ENCODE data around the gene ACAD10.
"Not testable (repeated sequence)": the region's sequence is repeated elsewhere in the genome, so short reads cannot be mapped to it uniquely, and the experiment has no call there.

ACAD10 gene

GRCh38 chr12:111685811-111686573 lies at the start of gene ACAD10, which contains the start of gene BRAP:
Gene ACAD10, plus strand, starts transcription at chr12:111686053. Its CDS starts 6,657 bp downstream, at chr12:111692710.
Gene BRAP, minus strand, starts transcription at chr12:111685956. Its CDS starts 164 bp downstream, at chr12:111685792.
- DNase-seq (ENCODE audit: low read depth in 2 of 2): peak; percentile 82 to 87

GRCh38 chr12:111636209-111636945 lies 49.5 kb upstream of the ACAD10 start:
- DNase-seq (ENCODE audit: low read depth in 2 of 2): no peak

GRCh38 chr12:111638556-111638955 lies 47.3 kb upstream of the ACAD10 start:
- DNase-seq (ENCODE audit: low read depth in 2 of 2): no peak

GRCh38 chr12:111640506-111640905 lies 45.3 kb upstream of the ACAD10 start:
- DNase-seq (ENCODE audit: low read depth in 2 of 2): no peak

- no peak for DNase-seq (ENCODE audit: low read depth in 2 of 2)
Observed at GRCh38 chr12:111642681-111643426, 43.0 kb upstream of the ACAD10 start.

GRCh38 chr12:111643427-111643826 lies 42.4 kb upstream of the ACAD10 start:
- DNase-seq (ENCODE audit: low read depth in 2 of 2): no peak

- DNase-seq (ENCODE audit: low read depth in 2 of 2): no peak
Observed at GRCh38 chr12:111645433-111645832, 40.4 kb upstream of the ACAD10 start.

- DNase-seq (ENCODE audit: low read depth in 2 of 2): no peak
Observed at GRCh38 chr12:111650912-111651311, 34.9 kb upstream of the ACAD10 start.

- not testable (repeated sequence) for DNase-seq (ENCODE audit: low read depth in 2 of 2)
Observed at GRCh38 chr12:111652530-111652929, 33.3 kb upstream of the ACAD10 start.

GRCh38 chr12:111653596-111653995 lies 32.3 kb upstream of the ACAD10 start:
- no peak for DNase-seq (ENCODE audit: low read depth in 2 of 2)

GRCh38 chr12:111655356-111655755 lies 30.5 kb upstream of the ACAD10 start:
- DNase-seq (ENCODE audit: low read depth in 2 of 2): no peak

GRCh38 chr12:111656016-111656415 lies 29.8 kb upstream of the ACAD10 start:
- DNase-seq (ENCODE audit: low read depth in 2 of 2): no peak

GRCh38 chr12:111664499-111664898 lies 21.4 kb upstream of the ACAD10 start:
- DNase-seq (ENCODE audit: low read depth in 2 of 2): no peak

- no peak for DNase-seq (ENCODE audit: low read depth in 2 of 2)
Observed at GRCh38 chr12:111664961-111665865, 20.6 kb upstream of the ACAD10 start.

- DNase-seq (ENCODE audit: low read depth in 2 of 2): no peak
Observed at GRCh38 chr12:111672822-111673381, 13.0 kb upstream of the ACAD10 start.

- DNase-seq (ENCODE audit: low read depth in 2 of 2): no peak
Observed at GRCh38 chr12:111673503-111673902, 12.3 kb upstream of the ACAD10 start.

GRCh38 chr12:111677186-111677585 lies 8.7 kb upstream of the ACAD10 start:
- DNase-seq (ENCODE audit: low read depth in 2 of 2): no peak

GRCh38 chr12:111684485-111685198 lies 1.2 kb upstream of the ACAD10 start:
- not testable (repeated sequence) for DNase-seq (ENCODE audit: low read depth in 2 of 2)

- no peak for DNase-seq (ENCODE audit: low read depth in 2 of 2)
Observed at GRCh38 chr12:111685322-111685810, 487 bp upstream of the ACAD10 start.

- DNase-seq (ENCODE audit: low read depth in 2 of 2): no peak
Observed at GRCh38 chr12:111686574-111687105, 787 bp downstream of the ACAD10 start.

Measured in stimulated activated CD8-positive, alpha-beta memory T cell treated with anti-CD3 and anti-CD28 coated beads, Interleukin-7, amount 100 ng/mL, for 4 hours (primary cell).